Glomerular visceral epithelial cell (primary cell): ENCODE measurements around the gene TNFRSF18.

Experiments used
- DNase-seq: peaks from one replicate; pipeline ENCODE4 v3.0.0-alpha.2; 2016; ENCODE audit errors: extremely low spot score

TNFRSF18 gene

GRCh38 chr1:1213345-1214265 is 7.2 kb upstream of the TNFRSF18 start, which contains the start of gene TNFRSF4:
TNFRSF4 (minus strand) TSS chr1:1214153; CDS start chr1:1214127, 26 bp downstream.
- no peak for DNase-seq

GRCh38 chr1:1212780-1213344 is 6.5 kb upstream of the TNFRSF18 start:
- no peak for DNase-seq

DNA sequence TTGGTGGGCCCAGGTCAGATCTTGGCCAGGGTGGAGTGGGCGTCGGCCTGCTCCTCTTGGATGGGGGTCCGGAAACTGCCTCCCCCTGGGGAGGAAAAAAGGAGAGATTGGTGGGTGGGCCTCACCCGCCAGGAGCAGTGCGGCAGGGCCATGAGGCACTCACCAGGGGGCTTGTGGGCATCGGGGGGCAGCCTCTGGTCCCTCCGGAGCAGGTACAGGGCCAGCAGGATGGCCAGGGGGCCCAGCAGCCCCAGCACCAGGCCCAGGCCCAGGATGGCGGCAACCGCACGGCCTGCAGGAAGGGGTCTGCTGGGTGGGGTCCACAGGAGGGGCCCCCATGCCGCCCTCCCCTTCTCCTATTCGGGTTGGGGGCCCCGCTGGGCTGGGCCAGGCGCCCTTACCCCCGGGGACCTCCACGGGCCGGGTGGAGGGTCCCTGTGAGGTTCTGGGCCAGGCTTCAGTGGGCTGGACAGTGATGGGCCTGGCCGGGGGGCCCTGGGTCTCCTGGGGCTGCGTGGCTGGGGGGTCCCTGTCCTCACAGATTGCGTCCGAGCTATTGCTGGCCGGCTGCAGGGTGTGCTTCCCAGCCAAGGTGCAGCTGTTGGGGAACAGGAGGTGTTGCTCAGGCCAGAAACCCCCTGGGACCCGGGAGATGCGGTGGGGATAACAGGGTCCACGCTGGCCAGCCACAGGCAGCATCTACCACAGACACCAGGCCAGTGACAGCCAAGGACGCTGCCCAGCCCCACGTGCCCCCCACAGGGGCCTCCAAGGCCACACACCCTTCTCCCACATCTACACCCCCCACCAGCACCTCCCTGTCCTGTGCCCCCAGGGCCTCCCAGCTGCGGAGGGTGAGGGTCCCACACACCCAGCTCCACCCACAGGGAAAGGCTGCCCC is 5.4 kb upstream of the TNFRSF18 start:
- no peak for DNase-seq

GRCh38 chr1:1210726-1211540 is 4.5 kb upstream of the TNFRSF18 start:
- DNase-seq, result no peak

- DNase-seq, result peak; percentile 45
Measured at GRCh38 chr1:1208713-1209433, 2.5 kb upstream of the TNFRSF18 start.

GRCh38 chr1:1207571-1207892 is 1.1 kb upstream of the TNFRSF18 start:
- no peak for DNase-seq

GRCh38 chr1:1206966-1207531 is 657 bp upstream of the TNFRSF18 start:
- DNase-seq, result no peak

- no peak for DNase-seq
Measured at GRCh38 chr1:1205769-1206375, 520 bp downstream of the TNFRSF18 start.

DNA sequence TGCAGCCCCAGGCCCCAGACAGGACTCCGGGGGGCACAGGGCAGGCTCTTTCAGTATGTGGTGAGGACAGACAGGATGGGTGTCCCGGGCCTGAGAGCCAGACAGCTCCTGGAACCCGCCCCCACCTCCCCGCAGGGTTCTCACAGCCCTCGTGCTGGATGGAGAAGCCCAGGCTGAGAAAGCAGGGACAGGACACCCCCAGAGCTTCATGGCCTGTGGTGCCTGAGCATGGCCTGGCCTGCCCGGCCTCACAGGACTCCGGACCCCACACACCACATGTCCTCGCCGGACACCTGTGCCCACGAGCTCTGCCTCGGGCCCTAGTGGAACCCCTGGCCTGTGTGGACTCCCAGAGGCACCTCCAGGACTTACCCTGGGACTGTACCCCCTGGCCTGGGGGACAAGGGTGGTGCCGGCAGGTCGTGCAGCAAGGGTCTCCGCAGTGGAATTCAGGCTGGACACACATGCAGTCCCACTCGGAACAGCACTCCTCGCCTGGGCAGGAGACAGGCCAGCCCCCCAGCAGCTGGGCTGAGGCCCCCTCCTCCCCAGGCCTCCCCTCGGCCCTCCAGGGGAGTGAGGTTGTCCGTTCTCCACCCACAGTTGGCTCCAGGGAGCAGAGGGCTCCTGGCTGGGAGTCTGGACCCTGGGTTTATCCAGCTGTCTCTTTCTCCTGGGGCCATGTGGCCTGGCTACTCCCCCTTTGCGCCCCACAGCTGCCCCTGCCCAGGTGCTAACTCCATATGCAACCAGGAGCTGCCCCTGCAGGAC is 1.2 kb downstream of the TNFRSF18 start:
- DNase-seq, result no peak

- DNase-seq, result no peak
Measured at GRCh38 chr1:1204425-1204920, 1.9 kb downstream of the TNFRSF18 start.

DNA sequence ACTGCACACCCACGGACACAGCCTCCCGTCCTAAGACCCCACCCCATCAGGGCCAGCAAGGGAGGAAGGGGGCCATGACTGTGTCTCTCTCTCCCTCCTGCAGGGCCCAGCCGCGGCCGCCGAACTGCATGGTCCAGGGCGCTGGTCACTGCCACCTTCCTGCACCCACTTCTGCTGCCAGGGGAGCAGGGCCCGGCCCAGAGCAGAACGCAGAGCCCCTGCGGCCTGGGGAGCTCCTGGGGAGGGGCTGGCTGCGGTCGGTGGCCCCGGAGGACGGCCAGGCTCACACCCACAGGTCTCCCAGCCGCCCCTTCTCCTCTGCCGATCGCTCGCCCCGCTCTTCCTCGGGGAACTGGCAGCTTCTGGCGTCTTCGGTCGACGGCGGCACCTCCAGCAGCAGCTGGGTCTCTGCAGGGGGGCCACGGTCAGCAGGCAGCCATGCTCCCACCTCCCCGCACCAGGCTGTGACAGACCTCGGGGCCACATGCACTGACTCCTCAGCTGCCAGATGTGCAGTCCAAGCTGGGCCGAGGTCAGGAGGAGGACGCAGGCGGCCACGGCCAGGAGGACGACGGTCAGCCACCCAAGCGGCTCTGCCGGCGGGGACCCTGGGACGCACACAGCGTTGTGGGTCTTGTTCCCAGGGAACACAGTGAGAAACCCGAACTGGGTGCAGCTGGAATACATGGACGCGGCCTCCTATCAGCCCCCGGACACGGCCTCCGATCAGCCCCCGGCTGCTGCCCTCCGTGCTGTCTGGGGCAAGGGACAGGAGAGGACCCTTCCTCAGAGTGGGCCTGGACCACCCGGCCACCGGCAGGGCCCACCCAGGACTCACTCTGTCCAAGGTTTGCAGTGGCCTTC is 2.6 kb downstream of the TNFRSF18 start:
- DNase-seq, result no peak

- no peak for DNase-seq
Measured at GRCh38 chr1:1202831-1203560, 3.4 kb downstream of the TNFRSF18 start.

GRCh38 chr1:1200876-1201810 is 5.2 kb downstream of the TNFRSF18 start:
- peak; percentile 40 for DNase-seq

- no peak for DNase-seq
Measured at GRCh38 chr1:1199961-1200875, 6.2 kb downstream of the TNFRSF18 start.
